A673 (cell line): ENCODE data around the gene CXorf49B. TPM values are rescaled to one million over a fixed set of nuclear protein-coding genes. Genes with fewer than 3 reads are reported as not detected.

Source experiments
- BruUV-seq: library from RNA; stranded (reverse); fragments of 400-500 nt; replicated peaks from 2 replicates; lab custom pipeline; 2021; lab: Mats Ljungman, UMichigan
- CTCF ChIA-PET: fragments of 300-600 bp; sonication (Branson Sonifier 250); formaldehyde crosslinking; loops from one replicate; lab custom pipeline; 2022; ENCODE audit warnings: antibody characterized with exemption; lab: Charles Lee
- POLR2A ChIA-PET: fragments of 300-600 bp; sonication (Branson Sonifier 250); formaldehyde crosslinking; loops from one replicate; lab custom pipeline; 2022; ENCODE audit warnings: antibody characterized with exemption; ENCODE audit not compliant: low non-redundant PET; lab: Charles Lee
- DNase-seq: peaks from one replicate; pipeline ENCODE4 v3.0.0-alpha.2; 2015; ENCODE audit warnings: low spot score
- H3K27ac ChIP-seq: fragments of 200-600 bp; sonication (generic); 2 replicates; pipeline ENCODE4 v1.5.1; 2016; ENCODE audit warnings: mixed run types, low read depth, mild to moderate bottlenecking, mixed read lengths, antibody characterized with exemption, low read length; ENCODE audit not compliant: poor library complexity, severe bottlenecking
- H3K27me3 ChIP-seq: fragments of 200-600 bp; sonication (generic); replicated peaks from 2 replicates; pipeline ENCODE4 v1.6.1; 2017; ENCODE audit warnings: mixed run types, low read depth, mild to moderate bottlenecking, mixed read lengths, antibody characterized with exemption, low read length; ENCODE audit not compliant: insufficient read depth, poor library complexity
- H3K36me3 ChIP-seq: fragments of 200-600 bp; sonication (generic); 2 replicates; pipeline ENCODE4 v1.6.1; 2016; ENCODE audit warnings: mixed run types, mild to moderate bottlenecking, mixed read lengths, antibody characterized with exemption, low read length; ENCODE audit not compliant: insufficient read depth, poor library complexity, severe bottlenecking
- H3K4me1 ChIP-seq: fragments of 200-600 bp; sonication (generic); 2 replicates; pipeline ENCODE4 v1.6.1; 2017; ENCODE audit warnings: mixed run types, mild to moderate bottlenecking, mixed read lengths, antibody characterized with exemption, low read length; ENCODE audit not compliant: insufficient read depth, poor library complexity, severe bottlenecking
- H3K4me3 ChIP-seq: fragments of 200-600 bp; sonication (generic); 2 replicates; pipeline ENCODE4 v1.5.1; 2016; ENCODE audit warnings: low read depth, mixed run types, mild to moderate bottlenecking, mixed read lengths, low read length; ENCODE audit not compliant: poor library complexity, severe bottlenecking
- H3K9me3 ChIP-seq: fragments of 200-600 bp; sonication (generic); 2 replicates; pipeline ENCODE4 v1.6.1; 2016; ENCODE audit warnings: mixed run types, low read depth, mild to moderate bottlenecking, mixed read lengths, antibody characterized with exemption, low read length; ENCODE audit not compliant: poor library complexity, severe bottlenecking
- CTCF ChIP-seq: fragments of 300-800, 200-600 bp; sonication (generic); conservative IDR thresholded peaks from 2 replicates; pipeline ENCODE4 v1.5.1; 2017; ENCODE audit warnings: low read depth, mild to moderate bottlenecking, antibody characterized with exemption, low read length, moderate library complexity, mixed read lengths
- EZH2 ChIP-seq: fragments of 200-600 bp; sonication (generic); IDR thresholded peaks from 2 replicates; pipeline ENCODE4 v1.6.1; 2017; ENCODE audit warnings: borderline replicate concordance, low read depth, mild to moderate bottlenecking, mixed read lengths, antibody characterized with exemption, low read length; ENCODE audit not compliant: poor library complexity, severe bottlenecking
- intact Hi-C: fragments of 100-400 bp; cut with micrococcal nuclease; formaldehyde crosslinking; loops from one replicate; pipeline ENCODE4 v1.10.0; 2022; ENCODE audit not compliant: unreplicated experiment
- total RNA-seq: library from RNA; stranded (reverse); gene quantifications from 2 replicates; pipeline ENCODE4 v1.2.3, GENCODE V29; 2021

The CXorf49B gene
- total RNA-seq, 1 experiment from 2014 or later, result not detected

- Histone ChIP-seq H3K4me3 (no peak overlapping the region), H3K36me3 (no peaks in the 10 kb centered on the region), H3K27ac (no peak overlapping the region), H3K4me1 (no peaks in the 10 kb centered on the region), H3K27me3 (peaks cover 22% of the 10 kb centered on the region), H3K9me3 (no peaks in the 10 kb centered on the region)
- BruUV-seq, result no TSS peak
- CTCF ChIA-PET, result no interaction called here
- TF ChIP-seq EZH2 (no peak), CTCF (no peak)
- POLR2A ChIA-PET, result no interaction called here
- intact Hi-C loops, result no loop called here
- no peak for DNase-seq
Measured at GRCh38 chrX:71814123-71814912, 51.2 kb downstream of the CXorf49B start.

- Histone ChIP-seq H3K36me3 (no peaks in the 10 kb centered on the region), H3K27ac (no peak overlapping the region), H3K4me1 (no peaks in the 10 kb centered on the region), H3K9me3 (no peaks in the 10 kb centered on the region), H3K27me3 (peaks cover 22% of the 10 kb centered on the region), H3K4me3 (no peak overlapping the region)
- CTCF ChIA-PET, result no interaction called here
- intact Hi-C loops, result no loop called here
- BruUV-seq, result no TSS peak
- no peak for TF ChIP-seq CTCF
- TF ChIP-seq EZH2, result no peak
- POLR2A ChIA-PET, result interaction anchor here (0.6 kb wide), 1 partner anchor 455 kb away, joined by 7 read pairs; no protein-coding TSS in a partner anchor
- DNase-seq, result no peak
Measured at GRCh38 chrX:71815121-71815905, 52.2 kb downstream of the CXorf49B start.

GRCh38 chrX:71815906-71816156, 52.7 kb downstream of the CXorf49B start:
- no TSS peak for BruUV-seq
- Histone ChIP-seq H3K27ac (no peak overlapping the region), H3K9me3 (no peaks in the 10 kb centered on the region), H3K27me3 (peaks cover 19% of the 10 kb centered on the region), H3K4me3 (no peak overlapping the region), H3K4me1 (no peaks in the 10 kb centered on the region), H3K36me3 (no peaks in the 10 kb centered on the region)
- ChIA-PET POLR2A (no interaction called here), CTCF (no interaction called here)
- no peak for DNase-seq
- no peak for TF ChIP-seq CTCF
- no peak for TF ChIP-seq EZH2
- intact Hi-C loops, result no loop called here

Other genes starting within 250 kb of the CXorf49B start
- 130 and 150 TPM in 2 replicates for gene OGT, start 230.2 kb upstream of the CXorf49B start, total RNA-seq
- 1.8 and 3.0 TPM in 2 replicates for gene GCNA, start 184.9 kb upstream of the CXorf49B start, total RNA-seq
- not detected in 2 replicates for gene CXCR3, start 144.8 kb upstream of the CXorf49B start, total RNA-seq
- gene CXorf49, start 45.1 kb upstream of the CXorf49B start, total RNA-seq, result not detected in 2 replicates
- gene NHSL2, start 147.5 kb downstream of the CXorf49B start, total RNA-seq, result 0.58 and 0.66 TPM in 2 replicates